ENCODE results near the gene DNAJC11.

DNA sequence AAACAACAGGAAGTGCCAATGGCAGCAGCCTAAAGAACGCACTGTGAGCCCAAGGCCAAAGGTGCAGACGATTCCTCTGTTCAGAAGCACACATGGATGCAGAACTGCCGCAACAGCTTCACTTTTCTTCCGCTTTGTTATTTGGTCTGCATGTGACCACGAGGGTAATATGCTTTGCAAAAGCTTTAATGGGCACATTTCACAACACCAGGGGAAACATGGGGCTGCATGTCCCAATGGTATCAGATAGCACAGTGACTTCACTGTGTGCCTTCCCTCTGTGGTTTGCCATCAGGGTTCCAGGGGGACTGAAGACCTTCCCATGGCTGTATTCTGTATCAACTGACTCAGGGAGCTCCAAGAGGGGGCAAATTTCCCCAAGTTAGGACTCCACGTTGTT, 48.6 kb downstream of the DNAJC11 start:
- TF ChIP-seq, protein P1, sequence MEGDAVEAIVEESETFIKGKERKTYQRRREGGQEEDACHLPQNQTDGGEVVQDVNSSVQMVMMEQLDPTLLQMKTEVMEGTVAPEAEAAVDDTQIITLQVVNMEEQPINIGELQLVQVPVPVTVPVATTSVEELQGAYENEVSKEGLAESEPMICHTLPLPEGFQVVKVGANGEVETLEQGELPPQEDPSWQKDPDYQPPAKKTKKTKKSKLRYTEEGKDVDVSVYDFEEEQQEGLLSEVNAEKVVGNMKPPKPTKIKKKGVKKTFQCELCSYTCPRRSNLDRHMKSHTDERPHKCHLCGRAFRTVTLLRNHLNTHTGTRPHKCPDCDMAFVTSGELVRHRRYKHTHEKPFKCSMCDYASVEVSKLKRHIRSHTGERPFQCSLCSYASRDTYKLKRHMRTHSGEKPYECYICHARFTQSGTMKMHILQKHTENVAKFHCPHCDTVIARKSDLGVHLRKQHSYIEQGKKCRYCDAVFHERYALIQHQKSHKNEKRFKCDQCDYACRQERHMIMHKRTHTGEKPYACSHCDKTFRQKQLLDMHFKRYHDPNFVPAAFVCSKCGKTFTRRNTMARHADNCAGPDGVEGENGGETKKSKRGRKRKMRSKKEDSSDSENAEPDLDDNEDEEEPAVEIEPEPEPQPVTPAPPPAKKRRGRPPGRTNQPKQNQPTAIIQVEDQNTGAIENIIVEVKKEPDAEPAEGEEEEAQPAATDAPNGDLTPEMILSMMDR (IDR thresholded peaks at IDR 0.05): no peak
- TF ChIP-seq POLR2A (IDR thresholded peaks at IDR 0.05) (no peak), EP300 (IDR thresholded peaks at IDR 0.05) (no peak)
